NCI-H2196 treated with DMSO at 0.1 percent for 48 hours (cell line): Measurements from ENCODE around the gene RTN4R.

Source experiments
- DNase-seq: peaks from one replicate; lab custom pipeline; 2025; ENCODE audit not compliant: unreplicated experiment; lab: John Stamatoyannopoulos, UW

Gene RTN4R

GRCh38 chr22:20258584-20259326 is 9.4 kb downstream of the RTN4R start:
- no peak for DNase-seq

GRCh38 chr22:20258021-20258299 is 10.2 kb downstream of the RTN4R start:
- DNase-seq: no peak

- DNase-seq: no peak
These were observed 10.7 kb downstream of the RTN4R start for GRCh38 chr22:20257212-20258020.

- DNase-seq: no peak
These were observed 11.4 kb downstream of the RTN4R start for GRCh38 chr22:20256551-20257211.

GRCh38 chr22:20256027-20256426 is 12.1 kb downstream of the RTN4R start:
- no peak for DNase-seq

- DNase-seq: no peak
These were observed 12.9 kb downstream of the RTN4R start for GRCh38 chr22:20254975-20255946.

- DNase-seq: no peak
These were observed 15.0 kb downstream of the RTN4R start for GRCh38 chr22:20253161-20253560.

GRCh38 chr22:20251981-20252380 is 16.1 kb downstream of the RTN4R start:
- DNase-seq: no peak

GRCh38 chr22:20251491-20251890 is 16.6 kb downstream of the RTN4R start:
- DNase-seq: no peak

GRCh38 chr22:20249797-20250354 is 18.2 kb downstream of the RTN4R start:
- DNase-seq: peak; percentile 19

GRCh38 chr22:20248461-20248978 is 19.6 kb downstream of the RTN4R start:
- no peak for DNase-seq

GRCh38 chr22:20247608-20248171 is 20.4 kb downstream of the RTN4R start:
- no peak for DNase-seq

- DNase-seq: no peak
These were observed 21.1 kb downstream of the RTN4R start for GRCh38 chr22:20247010-20247505.

GRCh38 chr22:20246368-20247009 is 21.6 kb downstream of the RTN4R start:
- DNase-seq: no peak

GRCh38 chr22:20245577-20246367 is 22.3 kb downstream of the RTN4R start:
- DNase-seq: no peak

GRCh38 chr22:20244691-20245576 is 23.2 kb downstream of the RTN4R start:
- no peak for DNase-seq

GRCh38 chr22:20244250-20244648 is 23.9 kb downstream of the RTN4R start:
- DNase-seq: no peak
